ENCODE measurements around the gene RBMS1. TPM values are rescaled to one million over a fixed set of nuclear protein-coding genes. Genes with fewer than 3 reads are reported as not detected.

RBMS1 gene
- total and polyA plus RNA-seq, 2 donors (not counting 1 experiment from before 2014, with no cell fraction given), result 18.0 to 36.7 TPM

GRCh38 chr2:160509016-160509415, 15.4 kb upstream of the RBMS1 start:
- no peaks in the 10 kb centered on the region for H4K20me1 ChIP-seq (ENCODE audit: control insufficient read depth, insufficient read depth, low read length, poor library complexity, severe bottlenecking)
- ChIA-PET POLR2A (no interaction called here), CTCF (no interaction called here)
- H3K27ac ChIP-seq (ENCODE audit: low read length in 2 of 2), result no peak overlapping the region
- no peak overlapping the region for H3K9ac ChIP-seq (ENCODE audit: low read length)
- H3K4me2 ChIP-seq (replicated peaks; ENCODE audit: low read depth, low read length, poor library complexity, severe bottlenecking), result no peak overlapping the region
- no peaks in the 10 kb centered on the region for H3K36me3 ChIP-seq (replicated peaks in 1 of 2; ENCODE audit: control extremely low read depth in 1 of 2, control insufficient read depth in 1 of 2, extremely low read depth in 1 of 2, insufficient read depth in 2 of 2, low read length in 1 of 2)
- no CpG with 5 or more reads among the region's 2 CpGs for WGBS (ENCODE audit: insufficient coverage)
- ATAC-seq (ENCODE audit: low read depth) (no peak), DNase-seq (no peak)
- Mint-ChIP-seq H3K4me3 (no peak overlapping the region), H3K27me3 (peaks cover 7% of the 10 kb centered on the region), H3K4me1 (no peaks in the 10 kb centered on the region), H3K27ac (no peak overlapping the region), H3K9me3 (ENCODE audit: insufficient read depth) (no peaks in the 10 kb centered on the region)
- H3K27me3 ChIP-seq (replicated peaks in 1 of 4; ENCODE audit: control extremely low read depth in 1 of 4, control insufficient read depth in 3 of 4, insufficient read depth in 4 of 4, low read length in 3 of 4), result no peaks in the 10 kb centered on the region
- intact Hi-C loops (cut with micrococcal nuclease), result no loop called here
- H3K4me1 ChIP-seq (ENCODE audit: control insufficient read depth in 2 of 2, insufficient read depth in 2 of 2, low read length in 2 of 2), result no peaks in the 10 kb centered on the region
- H3K79me2 ChIP-seq (ENCODE audit: control insufficient read depth, insufficient read depth, low read length), result no peaks in the 10 kb centered on the region
- no peak overlapping the region for H3K4me3 ChIP-seq (ENCODE audit: control extremely low read depth in 1 of 5, extremely low read depth in 1 of 5, insufficient read depth in 1 of 5, low read depth in 2 of 5, low read length in 4 of 5)
- no peaks in the 10 kb centered on the region for H3K9me3 ChIP-seq (ENCODE audit: control extremely low read depth in 1 of 3, control insufficient read depth in 2 of 3, insufficient read depth in 1 of 3, low read length in 2 of 3)
- TF ChIP-seq CTCF (IDR thresholded peaks at IDR 0.05) (no peak), EZH2 (IDR thresholded peaks at IDR 0.05; ENCODE audit: borderline replicate concordance, insufficient read depth, low read depth, low read length, poor library complexity, severe bottlenecking) (no peak)
- no peak overlapping the region for H2AFZ ChIP-seq (ENCODE audit: insufficient read depth, low read depth, low read length, poor library complexity, severe bottlenecking)

GRCh38 chr2:160507464-160507863, 13.9 kb upstream of the RBMS1 start:
- H3K79me2 ChIP-seq (ENCODE audit: control insufficient read depth, insufficient read depth, low read length), result no peaks in the 10 kb centered on the region
- Mint-ChIP-seq H3K27ac (no peak overlapping the region), H3K4me3 (no peak overlapping the region), H3K9me3 (ENCODE audit: insufficient read depth) (no peaks in the 10 kb centered on the region), H3K4me1 (no peaks in the 10 kb centered on the region), H3K27me3 (peaks cover 10% of the 10 kb centered on the region)
- no peak overlapping the region for H3K4me2 ChIP-seq (replicated peaks; ENCODE audit: low read depth, low read length, poor library complexity, severe bottlenecking)
- ATAC-seq (ENCODE audit: low read depth) (no peak), DNase-seq (no peak)
- H3K27me3 ChIP-seq (replicated peaks in 1 of 4; ENCODE audit: control extremely low read depth in 1 of 4, control insufficient read depth in 3 of 4, insufficient read depth in 4 of 4, low read length in 3 of 4), result no peaks in the 10 kb centered on the region
- ChIA-PET CTCF (interaction anchor here (0.6 kb wide), 1 partner anchor 186 kb away, joined by 3 read pairs; no protein-coding TSS in a partner anchor), POLR2A (no interaction called here)
- no peaks in the 10 kb centered on the region for H3K4me1 ChIP-seq (ENCODE audit: control insufficient read depth in 2 of 2, insufficient read depth in 2 of 2, low read length in 2 of 2)
- no peak overlapping the region for H3K4me3 ChIP-seq (ENCODE audit: control extremely low read depth in 1 of 5, extremely low read depth in 1 of 5, insufficient read depth in 1 of 5, low read depth in 2 of 5, low read length in 4 of 5)
- H3K9ac ChIP-seq (ENCODE audit: low read length), result no peak overlapping the region
- no peak overlapping the region for H3K27ac ChIP-seq (ENCODE audit: low read length in 2 of 2)
- H3K36me3 ChIP-seq (replicated peaks in 1 of 2; ENCODE audit: control extremely low read depth in 1 of 2, control insufficient read depth in 1 of 2, extremely low read depth in 1 of 2, insufficient read depth in 2 of 2, low read length in 1 of 2), result no peaks in the 10 kb centered on the region
- intact Hi-C loops (cut with micrococcal nuclease), result no loop called here
- H2AFZ ChIP-seq (ENCODE audit: insufficient read depth, low read depth, low read length, poor library complexity, severe bottlenecking), result no peak overlapping the region
- no peaks in the 10 kb centered on the region for H3K9me3 ChIP-seq (ENCODE audit: control extremely low read depth in 1 of 3, control insufficient read depth in 2 of 3, insufficient read depth in 1 of 3, low read length in 2 of 3)
- H4K20me1 ChIP-seq (ENCODE audit: control insufficient read depth, insufficient read depth, low read length, poor library complexity, severe bottlenecking), result no peaks in the 10 kb centered on the region
- TF ChIP-seq CTCF (IDR thresholded peaks at IDR 0.05) (no peak), EZH2 (IDR thresholded peaks at IDR 0.05; ENCODE audit: borderline replicate concordance, insufficient read depth, low read depth, low read length, poor library complexity, severe bottlenecking) (no peak)
- WGBS (ENCODE audit: insufficient coverage), result no CpG with 5 or more reads among the region's 2 CpGs
